GM18526 (cell line): Measurements from ENCODE around the gene CABYR.

Experiments used
- POLR2A ChIP-seq: IDR thresholded peaks from 3 replicates; pipeline ENCODE4 v1.6.1; 2011; ENCODE audit not compliant: insufficient read length; ENCODE audit errors: extremely low read depth

The CABYR gene

GRCh38 chr18:24176727-24177416 is 38.0 kb downstream of the CABYR start:
- no peak for TF ChIP-seq POLR2A

GRCh38 chr18:24177499-24178133 is 38.8 kb downstream of the CABYR start:
- no peak for TF ChIP-seq POLR2A

GRCh38 chr18:24180048-24180447 is 41.2 kb downstream of the CABYR start:
- TF ChIP-seq POLR2A, result no peak

- no peak for TF ChIP-seq POLR2A
Observed at GRCh38 chr18:24181806-24182205, 42.9 kb downstream of the CABYR start.

- TF ChIP-seq POLR2A, result no peak
Observed at GRCh38 chr18:24185805-24186204, 46.9 kb downstream of the CABYR start.

- TF ChIP-seq POLR2A, result no peak
Observed at GRCh38 chr18:24187049-24187448, 48.2 kb downstream of the CABYR start.

- no peak for TF ChIP-seq POLR2A
Observed at GRCh38 chr18:24187689-24188088, 48.8 kb downstream of the CABYR start.

- TF ChIP-seq POLR2A, result no peak
Observed at GRCh38 chr18:24188120-24188519, 49.3 kb downstream of the CABYR start.

GRCh38 chr18:24189007-24189528 is 50.2 kb downstream of the CABYR start:
- TF ChIP-seq POLR2A, result no peak

GRCh38 chr18:24189664-24190346 is 50.9 kb downstream of the CABYR start:
- TF ChIP-seq POLR2A, result no peak

GRCh38 chr18:24190590-24190989 is 51.7 kb downstream of the CABYR start:
- no peak for TF ChIP-seq POLR2A

GRCh38 chr18:24195296-24196053 is 56.6 kb downstream of the CABYR start:
- TF ChIP-seq POLR2A, result no peak

- no peak for TF ChIP-seq POLR2A
Observed at GRCh38 chr18:24196764-24197163, 57.9 kb downstream of the CABYR start.

- no peak for TF ChIP-seq POLR2A
Observed at GRCh38 chr18:24197412-24197811, 58.5 kb downstream of the CABYR start.

- TF ChIP-seq POLR2A, result no peak
Observed at GRCh38 chr18:24198461-24198860, 59.6 kb downstream of the CABYR start.

GRCh38 chr18:24199372-24199962 is 60.6 kb downstream of the CABYR start:
- TF ChIP-seq POLR2A, result no peak
